ENCODE measurements around the gene RSAD2. TPM values are rescaled to one million over a fixed set of nuclear protein-coding genes. Genes with fewer than 3 reads are reported as not detected.

The RSAD2 gene
- total and polyA plus RNA-seq, 2 experiments from 2014 or later, result 1.1 to 1.3 TPM

DNA sequence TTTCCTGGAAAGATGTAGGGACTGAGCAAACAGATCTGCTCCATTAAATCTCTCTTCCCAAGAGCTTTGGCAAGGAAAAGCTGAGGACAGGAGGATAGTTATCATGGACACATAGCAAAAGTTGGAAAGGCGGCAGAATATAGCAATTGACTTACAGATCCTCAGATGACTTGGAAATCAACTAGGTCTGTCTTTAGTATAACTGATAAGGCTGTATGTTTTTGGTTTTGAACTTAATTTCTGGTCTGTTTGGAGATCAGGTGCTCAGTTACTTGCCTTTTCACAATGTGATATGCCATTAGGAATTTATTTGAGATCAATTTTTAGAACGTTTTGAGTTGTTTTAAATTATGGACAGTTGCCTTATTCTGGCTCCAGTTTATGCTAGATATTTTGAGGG is 8.0 kb downstream of the RSAD2 start:
- no peaks in the 10 kb centered on the region for H3K79me2 ChIP-seq
- no peaks in the 10 kb centered on the region for H3K9me2 ChIP-seq (replicated peaks; ENCODE audit: insufficient read depth)
- H3K27ac ChIP-seq, result no peak overlapping the region
- H3K27me3 ChIP-seq, result peaks cover 8% of the 10 kb centered on the region
- H3K9me3 ChIP-seq (ENCODE audit: low read depth), result no peaks in the 10 kb centered on the region
- H2AFZ ChIP-seq, result no peak overlapping the region
- TF ChIP-seq EZH2 (IDR thresholded peaks at IDR 0.05; ENCODE audit: borderline replicate concordance) (no peak), EZH2phosphoT487 (IDR thresholded peaks at IDR 0.05; ENCODE audit: low read depth, severe bottlenecking, unreplicated experiment) (no peak)
- TF ChIP-seq, protein P1, sequence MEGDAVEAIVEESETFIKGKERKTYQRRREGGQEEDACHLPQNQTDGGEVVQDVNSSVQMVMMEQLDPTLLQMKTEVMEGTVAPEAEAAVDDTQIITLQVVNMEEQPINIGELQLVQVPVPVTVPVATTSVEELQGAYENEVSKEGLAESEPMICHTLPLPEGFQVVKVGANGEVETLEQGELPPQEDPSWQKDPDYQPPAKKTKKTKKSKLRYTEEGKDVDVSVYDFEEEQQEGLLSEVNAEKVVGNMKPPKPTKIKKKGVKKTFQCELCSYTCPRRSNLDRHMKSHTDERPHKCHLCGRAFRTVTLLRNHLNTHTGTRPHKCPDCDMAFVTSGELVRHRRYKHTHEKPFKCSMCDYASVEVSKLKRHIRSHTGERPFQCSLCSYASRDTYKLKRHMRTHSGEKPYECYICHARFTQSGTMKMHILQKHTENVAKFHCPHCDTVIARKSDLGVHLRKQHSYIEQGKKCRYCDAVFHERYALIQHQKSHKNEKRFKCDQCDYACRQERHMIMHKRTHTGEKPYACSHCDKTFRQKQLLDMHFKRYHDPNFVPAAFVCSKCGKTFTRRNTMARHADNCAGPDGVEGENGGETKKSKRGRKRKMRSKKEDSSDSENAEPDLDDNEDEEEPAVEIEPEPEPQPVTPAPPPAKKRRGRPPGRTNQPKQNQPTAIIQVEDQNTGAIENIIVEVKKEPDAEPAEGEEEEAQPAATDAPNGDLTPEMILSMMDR (IDR thresholded peaks at IDR 0.05; ENCODE audit: poor library complexity), result no peak
- no peaks in the 10 kb centered on the region for H3K4me1 ChIP-seq (ENCODE audit: insufficient read depth)
- no peak overlapping the region for H3K4me2 ChIP-seq
- no peak for DNase-seq (ENCODE audit: low spot score)
- H3K4me3 ChIP-seq, result no peak overlapping the region
- H4K20me1 ChIP-seq (ENCODE audit: insufficient read depth, poor library complexity, severe bottlenecking), result no peaks in the 10 kb centered on the region
- 79% methylated on average over 2 of the region's 2 CpGs for WGBS (ENCODE audit: low lambda C conversion rate, missing lambda C conversion rate)
- no peaks in the 10 kb centered on the region for H3K36me3 ChIP-seq (replicated peaks; ENCODE audit: insufficient read depth, low read depth)

DNA sequence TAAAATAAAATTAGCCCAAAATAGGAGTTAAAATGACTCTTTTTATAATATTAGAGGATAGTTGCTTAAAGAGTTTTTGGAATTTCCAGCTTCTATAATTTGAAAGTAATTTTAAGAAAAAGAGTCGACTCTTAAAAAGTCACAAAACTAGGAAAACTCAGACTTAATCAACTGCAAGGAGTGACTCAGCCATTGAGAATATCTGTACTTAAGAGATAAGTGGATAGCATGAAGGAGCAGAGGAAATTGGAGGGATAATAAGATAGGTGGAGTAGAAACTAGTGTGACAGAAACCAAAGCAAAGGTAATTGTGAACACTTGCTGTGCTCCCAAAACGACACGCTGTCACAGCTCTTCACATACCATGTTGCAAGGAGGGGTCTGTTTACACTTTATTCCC is 8.4 kb downstream of the RSAD2 start:
- H3K9me2 ChIP-seq (replicated peaks; ENCODE audit: insufficient read depth), result no peaks in the 10 kb centered on the region
- no peak overlapping the region for H3K27ac ChIP-seq
- TF ChIP-seq, protein P1 (IDR thresholded peaks at IDR 0.05; ENCODE audit: poor library complexity), result no peak
- TF ChIP-seq EZH2 (IDR thresholded peaks at IDR 0.05; ENCODE audit: borderline replicate concordance) (no peak), EZH2phosphoT487 (IDR thresholded peaks at IDR 0.05; ENCODE audit: low read depth, severe bottlenecking, unreplicated experiment) (no peak)
- H3K9me3 ChIP-seq (ENCODE audit: low read depth), result no peaks in the 10 kb centered on the region
- no peaks in the 10 kb centered on the region for H3K79me2 ChIP-seq
- no peaks in the 10 kb centered on the region for H3K4me1 ChIP-seq (ENCODE audit: insufficient read depth)
- H2AFZ ChIP-seq, result no peak overlapping the region
- H3K4me3 ChIP-seq, result no peak overlapping the region
- H4K20me1 ChIP-seq (ENCODE audit: insufficient read depth, poor library complexity, severe bottlenecking), result no peaks in the 10 kb centered on the region
- peaks cover 8% of the 10 kb centered on the region for H3K27me3 ChIP-seq
- H3K4me2 ChIP-seq, result no peak overlapping the region
- H3K36me3 ChIP-seq (replicated peaks; ENCODE audit: insufficient read depth, low read depth), result no peaks in the 10 kb centered on the region
- DNase-seq (ENCODE audit: low spot score), result no peak
- 65% methylated on average over 3 of the region's 3 CpGs for WGBS (ENCODE audit: low lambda C conversion rate, missing lambda C conversion rate)

DNA sequence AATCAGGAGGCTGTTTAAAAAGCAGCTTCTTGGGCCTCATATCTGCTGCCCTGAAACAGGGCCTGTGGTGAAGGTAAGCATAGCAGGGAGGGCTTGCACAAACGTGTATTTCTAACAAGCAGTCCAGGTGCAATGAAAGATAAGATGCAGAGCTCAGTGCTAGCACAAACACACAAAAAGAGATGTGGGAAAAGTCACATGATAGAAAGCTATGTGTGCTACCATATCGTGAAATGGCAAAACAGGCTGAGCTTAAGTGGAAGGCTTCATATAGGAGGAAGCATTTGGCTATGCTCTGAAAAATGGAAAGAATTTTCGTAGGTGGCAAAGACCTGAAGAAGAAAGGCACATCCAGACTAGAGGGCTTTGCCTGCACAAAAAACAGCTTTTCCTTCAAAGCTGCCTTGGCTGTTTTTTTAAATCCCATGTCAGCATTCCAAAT is 10.2 kb downstream of the RSAD2 start:
- no peak for DNase-seq (ENCODE audit: low spot score)
- WGBS (ENCODE audit: low lambda C conversion rate, missing lambda C conversion rate), result 62% methylated on average over 3 of the region's 3 CpGs

More for the DNA sequence above, 10.2 kb downstream of the RSAD2 start:
- H3K9me3 ChIP-seq (ENCODE audit: low read depth), result no peaks in the 10 kb centered on the region
- no peak overlapping the region for H3K27ac ChIP-seq
- peaks cover 8% of the 10 kb centered on the region for H3K27me3 ChIP-seq
- H3K4me2 ChIP-seq, result no peak overlapping the region
- H3K4me3 ChIP-seq, result no peak overlapping the region
- H4K20me1 ChIP-seq (ENCODE audit: insufficient read depth, poor library complexity, severe bottlenecking), result no peaks in the 10 kb centered on the region
- no peaks in the 10 kb centered on the region for H3K36me3 ChIP-seq (replicated peaks; ENCODE audit: insufficient read depth, low read depth)
- no peaks in the 10 kb centered on the region for H3K79me2 ChIP-seq
- TF ChIP-seq, protein P1 (IDR thresholded peaks at IDR 0.05; ENCODE audit: poor library complexity), result no peak
- no peak for TF ChIP-seq EZH2 (IDR thresholded peaks at IDR 0.05; ENCODE audit: borderline replicate concordance)
- TF ChIP-seq EZH2phosphoT487 (IDR thresholded peaks at IDR 0.05; ENCODE audit: low read depth, severe bottlenecking, unreplicated experiment), result no peak
- no peak overlapping the region for H2AFZ ChIP-seq
- H3K9me2 ChIP-seq (replicated peaks; ENCODE audit: insufficient read depth), result no peaks in the 10 kb centered on the region
- no peaks in the 10 kb centered on the region for H3K4me1 ChIP-seq (ENCODE audit: insufficient read depth)

Data from hepatocyte (in vitro differentiated cells).